GM13977 (cell line): ENCODE results near the gene INPP5E.

Source experiments
- DNase-seq: peaks from one replicate; pipeline ENCODE4 v3.0.0; 2012; ENCODE audit warnings: low spot score
- CTCF ChIP-seq: IDR thresholded peaks from 2 replicates; pipeline ENCODE4 v1.5.1; 2012; ENCODE audit warnings: mild to moderate bottlenecking, control low read depth; ENCODE audit not compliant: insufficient read depth; ENCODE audit errors: extremely low read depth, missing control alignments
- in situ Hi-C: fragments of 300-500 bp; cut with MboI; formaldehyde crosslinking; loops from one replicate; pipeline ENCODE4 v1.12.0; 2022; ENCODE audit warnings: low sequenced_read_pairs, low pct_unique_long_range_greater_than_20kb, mixed read lengths, inconsistent platforms; ENCODE audit not compliant: unreplicated experiment

Gene INPP5E

GRCh38 chr9:136403915-136404800 lies 35.5 kb downstream of the INPP5E start:
- in situ Hi-C loops = no loop called here
- no peak for TF ChIP-seq CTCF
- DNase-seq = peak; percentile 80

GRCh38 chr9:136403538-136403914 lies 36.1 kb downstream of the INPP5E start:
- DNase-seq = peak; percentile 82
- no peak for TF ChIP-seq CTCF

GRCh38 chr9:136402067-136402466 lies 37.6 kb downstream of the INPP5E start:
- in situ Hi-C loops = no loop called here
- TF ChIP-seq CTCF = no peak
- no peak for DNase-seq

More at GRCh38 chr9:136403538-136403914, 36.1 kb downstream of the INPP5E start:
- in situ Hi-C loops = no loop called here

- in situ Hi-C loops = no loop called here
- TF ChIP-seq CTCF = no peak
- no peak for DNase-seq
Observed at GRCh38 chr9:136401173-136401922, 38.3 kb downstream of the INPP5E start.

- in situ Hi-C loops = no loop called here
- TF ChIP-seq CTCF = peak; percentile 89
Observed at GRCh38 chr9:136400038-136400834, 39.4 kb downstream of the INPP5E start, which contains the start of gene SNAPC4. Gene SNAPC4, minus strand, starts transcription at chr9:136400170. Its CDS starts 1,742 bp downstream, at chr9:136398428.

More at GRCh38 chr9:136400038-136400834, 39.4 kb downstream of the INPP5E start, which contains the start of gene SNAPC4:
- peak; percentile 98 for DNase-seq
